Kidney (tissue), 14 donors: ENCODE data around the gene LAIR1. TPM values are rescaled to one million over a fixed set of nuclear protein-coding genes. Genes with fewer than 3 reads are reported as not detected.

Experiments
- DNase-seq, 5 donors: peaks; one replicate each; pipeline ENCODE4 v3.0.0-alpha.2; 2013 to 2020
- FAIRE-seq: peaks from 2 replicates; lab custom pipeline; 2012; peaks lifted over from hg19 to GRCh38; lab: Jason Lieb, UNC
- H3K27ac ChIP-seq, 2 donors: one replicate each; pipeline ENCODE4 v1.7.0; 2013; ENCODE audit warnings: low read depth in 2 of 2, low read length in 2 of 2, inconsistent platforms in 1 of 2
- H3K27me3 ChIP-seq: one replicate; pipeline ENCODE4 v1.7.1; 2013; ENCODE audit warnings: low read length, inconsistent platforms; ENCODE audit not compliant: control insufficient read depth, insufficient read depth
- H3K36me3 ChIP-seq, 3 donors: one replicate each; pipeline versions ENCODE4 v1.7.0 to v1.7.1; 2013; ENCODE audit warnings: low read length in 3 of 3, control low read depth in 1 of 3, inconsistent platforms in 1 of 3; ENCODE audit not compliant: insufficient read depth in 3 of 3, control insufficient read depth in 2 of 3
- H3K4me1 ChIP-seq, 3 donors: one replicate each; pipeline versions ENCODE4 v1.7.0 to v1.7.1; 2013; ENCODE audit warnings: low read length in 3 of 3, inconsistent platforms in 1 of 3, low read depth in 1 of 3; ENCODE audit not compliant: control insufficient read depth in 2 of 3, insufficient read depth in 2 of 3
- H3K4me3 ChIP-seq, 3 donors: one replicate each; pipeline versions ENCODE4 v1.7.0 to v1.8.1; 2013; ENCODE audit warnings: low read length in 3 of 3, control low read depth in 1 of 3, inconsistent platforms in 1 of 3
- H3K9ac ChIP-seq, 3 donors: one replicate each; pipeline versions ENCODE4 v1.7.0 to v1.7.1; 2013; ENCODE audit warnings: low read length in 3 of 3, control low read depth in 1 of 3, inconsistent platforms in 1 of 3
- H3K9me3 ChIP-seq, 3 donors: one replicate each; pipeline versions ENCODE4 v1.7.0 to v1.7.1; 2013; ENCODE audit warnings: low read length in 3 of 3, control low read depth in 1 of 3, inconsistent platforms in 1 of 3; ENCODE audit not compliant: control insufficient read depth in 2 of 3, insufficient read depth in 1 of 3
- CTCF ChIP-seq: IDR thresholded peaks from 3 replicates; pipeline ENCODE4 v1.5.1; 2012; ENCODE audit warnings: mild to moderate bottlenecking, moderate library complexity, borderline replicate concordance; ENCODE audit not compliant: insufficient read depth; ENCODE audit errors: extremely low read depth
- intact Hi-C: fragments of 100-400 bp; cut with DNase I; formaldehyde crosslinking; loops from one replicate; pipeline ENCODE4 v1.11.1; 2022
- polyA plus RNA-seq: library from polyadenylated mRNA; stranded (reverse); fragments of 350-450 nt; fragmentation: Illumina TruSeq; extraction: RNeasy Lipid Tissue Mini Kit (QIAGEN cat#74804); gene quantifications from one replicate; pipeline ENCODE4 v1.2.3, GENCODE V29; 2014; ENCODE audit warnings: low read depth, low replicate concordance; ENCODE audit not compliant: insufficient read depth
- total RNA-seq: library from RNA; stranded (reverse); fragmentation: NEBNext Ultra II Directional; extraction: Animal tissue kit (Norgen Biotek cat#: 25700); gene quantifications from one replicate; pipeline ENCODE4 v1.2.1, GENCODE V29; 2021
- donor health status: control.
- donor health status: control.
- donor health status: control.
- donor health status: control.
- donor health status: control.
- donor health status: DM: yes; HTN: yes; CAD: no.
- donor health status: Normal renal cell carcinoma (clear cell type).

The LAIR1 gene
- total and polyA plus RNA-seq, 2 donors from 2014 or later = 4.1 to 41.9 TPM

GRCh38 chr19:54352546-54352945 is 12.2 kb downstream of the LAIR1 start:
- no peak for TF ChIP-seq CTCF
- Histone ChIP-seq H3K9me3 (no peaks in the 10 kb centered on the region), H3K27ac (no peak overlapping the region), H3K9ac (no peak overlapping the region), H3K36me3 (no peaks in the 10 kb centered on the region), H3K4me3 (no peak overlapping the region), H3K27me3 (peaks cover 3% of the 10 kb centered on the region), H3K4me1 (no peaks in the 10 kb centered on the region)
- FAIRE-seq (no peak), DNase-seq (no peak)
- intact Hi-C loops = no loop called here

- H3K36me3 ChIP-seq = no peaks in the 10 kb centered on the region
- DNase-seq = peak in 1 of 5 donors; percentile 34
These were observed 12.7 kb downstream of the LAIR1 start for GRCh38 chr19:54352041-54352440.

GRCh38 chr19:54351474-54351873 is 13.3 kb downstream of the LAIR1 start:
- peaks cover 3% of the 10 kb centered on the region for H3K27me3 ChIP-seq
- H3K4me1 ChIP-seq = no peaks in the 10 kb centered on the region
- no peak overlapping the region for H3K9ac ChIP-seq
- H3K27ac ChIP-seq = no peak overlapping the region
- no peak overlapping the region for H3K4me3 ChIP-seq
- intact Hi-C loops = no loop called here
- no peak for TF ChIP-seq CTCF
- FAIRE-seq (no peak), DNase-seq (no peak)
- H3K36me3 ChIP-seq = no peaks in the 10 kb centered on the region
- no peaks in the 10 kb centered on the region for H3K9me3 ChIP-seq

More at GRCh38 chr19:54352041-54352440, 12.7 kb downstream of the LAIR1 start:
- no peaks in the 10 kb centered on the region for H3K9me3 ChIP-seq
- peaks cover 3% of the 10 kb centered on the region for H3K27me3 ChIP-seq
- intact Hi-C loops = no loop called here
- no peak overlapping the region for H3K4me3 ChIP-seq
- no peak overlapping the region for H3K9ac ChIP-seq
- TF ChIP-seq CTCF = no peak
- no peaks in the 10 kb centered on the region for H3K4me1 ChIP-seq
- H3K27ac ChIP-seq = no peak overlapping the region
- no peak for FAIRE-seq

- no peak overlapping the region for H3K4me3 ChIP-seq
- no peak for FAIRE-seq
- H3K4me1 ChIP-seq = no peaks in the 10 kb centered on the region
- no peak overlapping the region for H3K9ac ChIP-seq
- H3K36me3 ChIP-seq = no peaks in the 10 kb centered on the region
- peaks cover 3% of the 10 kb centered on the region for H3K27me3 ChIP-seq
- H3K27ac ChIP-seq = no peak overlapping the region
- no peak for TF ChIP-seq CTCF
- DNase-seq = no peak
- no peaks in the 10 kb centered on the region for H3K9me3 ChIP-seq
- intact Hi-C loops = no loop called here
These were observed 18.8 kb downstream of the LAIR1 start for GRCh38 chr19:54345938-54346386.
